Lower leg skin (tissue), 3 donors: ENCODE results near the gene ATXN8OS.

Experiments
- CTCF ChIP-seq, 3 donors: fragments of 450-650 bp; IDR thresholded peaks; one replicate each; pipeline ENCODE4 v1.5.1; 2016; ENCODE audit warnings: antibody characterized with exemption in 3 of 3, mild to moderate bottlenecking in 3 of 3, moderate library complexity in 2 of 3
- POLR2A ChIP-seq, 2 donors: fragments of 450-650 bp; IDR thresholded peaks; one replicate each; pipeline ENCODE4 v1.6.1; 2016 to 2017; ENCODE audit warnings: antibody characterized with exemption in 2 of 2, mild to moderate bottlenecking in 1 of 2, moderate library complexity in 1 of 2

- no peak for TF ChIP-seq CTCF (IDR thresholded peaks at IDR 0.05)
- TF ChIP-seq POLR2A (IDR thresholded peaks at IDR 0.05): no peak
Measured at GRCh38 chr13:70087247-70087646, 20.4 kb upstream of the ATXN8OS start.
